ENCODE results near the gene TP63.

The TP63 gene

GRCh38 chr3:189849262-189849661, 218.1 kb downstream of the TP63 start:
- no peaks in the 10 kb centered on the region for H3K9me3 Mint-ChIP-seq
- DNase-seq (ENCODE audit: low spot score in 2 of 2) (no peak), ATAC-seq (replicated peaks; ENCODE audit: extremely low read depth, poor library complexity, severe bottlenecking) (no peak)
- no peaks in the 10 kb centered on the region for H3K4me1 Mint-ChIP-seq
- no peak overlapping the region for H3K27ac Mint-ChIP-seq (ENCODE audit: low read depth)
- no peak overlapping the region for H3K4me3 Mint-ChIP-seq
- no peaks in the 10 kb centered on the region for H3K36me3 Mint-ChIP-seq (ENCODE audit: insufficient read depth)
- H3K27me3 Mint-ChIP-seq = no peaks in the 10 kb centered on the region

GRCh38 chr3:189851682-189852081, 220.5 kb downstream of the TP63 start:
- Mint-ChIP-seq H3K4me3 (no peak overlapping the region), H3K27me3 (no peaks in the 10 kb centered on the region), H3K36me3 (ENCODE audit: insufficient read depth) (no peaks in the 10 kb centered on the region)

DNA sequence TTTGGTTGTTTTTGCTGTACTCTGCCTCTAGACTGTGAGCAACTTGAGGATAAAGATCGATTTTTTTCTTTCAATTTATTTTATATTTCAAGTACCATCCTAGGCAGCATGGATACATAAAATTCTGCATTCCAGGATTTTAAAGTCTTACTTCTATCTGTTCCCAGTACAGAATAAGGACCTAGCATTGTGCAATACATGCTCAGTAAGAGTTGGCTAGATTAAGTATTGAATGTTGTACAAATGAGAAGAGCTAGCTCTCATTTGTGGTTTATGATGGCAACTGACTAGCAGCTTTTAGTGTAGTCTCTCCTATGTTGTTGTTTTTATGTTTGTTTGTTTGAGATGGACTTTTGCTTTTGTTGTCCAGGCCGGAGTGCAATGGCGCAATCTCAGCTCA, 222.7 kb downstream of the TP63 start:
- DNase-seq (ENCODE audit: low spot score in 2 of 2) = no peak
- no peak for ATAC-seq (replicated peaks; ENCODE audit: extremely low read depth, poor library complexity, severe bottlenecking)
- H3K4me1 Mint-ChIP-seq = no peaks in the 10 kb centered on the region
- no peak overlapping the region for H3K27ac Mint-ChIP-seq (ENCODE audit: low read depth)
- no peaks in the 10 kb centered on the region for H3K9me3 Mint-ChIP-seq
- no peaks in the 10 kb centered on the region for H3K27me3 Mint-ChIP-seq
- H3K4me3 Mint-ChIP-seq = no peak overlapping the region
- no peaks in the 10 kb centered on the region for H3K36me3 Mint-ChIP-seq (ENCODE audit: insufficient read depth)

More at GRCh38 chr3:189851682-189852081, 220.5 kb downstream of the TP63 start:
- no peak for DNase-seq (ENCODE audit: low spot score in 2 of 2)
- no peak for ATAC-seq (replicated peaks; ENCODE audit: extremely low read depth, poor library complexity, severe bottlenecking)
- no peaks in the 10 kb centered on the region for H3K4me1 Mint-ChIP-seq
- no peaks in the 10 kb centered on the region for H3K9me3 Mint-ChIP-seq
- no peak overlapping the region for H3K27ac Mint-ChIP-seq (ENCODE audit: low read depth)

DNA sequence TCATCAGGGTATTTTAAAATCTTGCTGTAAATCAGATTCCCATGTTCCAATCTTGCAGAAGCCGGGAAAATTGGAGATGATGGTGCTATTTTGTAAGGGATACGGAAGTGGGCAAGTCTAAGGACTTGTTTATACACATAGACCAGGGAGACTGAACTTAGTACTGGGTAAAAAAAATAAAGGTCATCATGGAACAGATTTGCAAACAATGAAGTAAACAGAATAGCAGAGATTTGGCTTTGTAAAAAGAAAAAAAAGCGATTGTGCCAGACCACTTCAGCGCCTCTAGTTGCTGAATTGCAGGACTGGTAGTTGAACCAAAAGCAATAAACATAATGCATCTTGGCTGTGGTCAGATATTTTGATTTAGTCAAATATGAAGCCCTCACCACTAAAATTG, 229.1 kb downstream of the TP63 start:
- DNase-seq (ENCODE audit: low spot score in 2 of 2) = no peak
- ATAC-seq (replicated peaks; ENCODE audit: extremely low read depth, poor library complexity, severe bottlenecking) = no peak
- no peaks in the 10 kb centered on the region for H3K36me3 Mint-ChIP-seq (ENCODE audit: insufficient read depth)
- H3K9me3 Mint-ChIP-seq = no peaks in the 10 kb centered on the region
- no peak overlapping the region for H3K4me3 Mint-ChIP-seq
- H3K27ac Mint-ChIP-seq (ENCODE audit: low read depth) = no peak overlapping the region
- no peaks in the 10 kb centered on the region for H3K4me1 Mint-ChIP-seq
- no peaks in the 10 kb centered on the region for H3K27me3 Mint-ChIP-seq

DNA sequence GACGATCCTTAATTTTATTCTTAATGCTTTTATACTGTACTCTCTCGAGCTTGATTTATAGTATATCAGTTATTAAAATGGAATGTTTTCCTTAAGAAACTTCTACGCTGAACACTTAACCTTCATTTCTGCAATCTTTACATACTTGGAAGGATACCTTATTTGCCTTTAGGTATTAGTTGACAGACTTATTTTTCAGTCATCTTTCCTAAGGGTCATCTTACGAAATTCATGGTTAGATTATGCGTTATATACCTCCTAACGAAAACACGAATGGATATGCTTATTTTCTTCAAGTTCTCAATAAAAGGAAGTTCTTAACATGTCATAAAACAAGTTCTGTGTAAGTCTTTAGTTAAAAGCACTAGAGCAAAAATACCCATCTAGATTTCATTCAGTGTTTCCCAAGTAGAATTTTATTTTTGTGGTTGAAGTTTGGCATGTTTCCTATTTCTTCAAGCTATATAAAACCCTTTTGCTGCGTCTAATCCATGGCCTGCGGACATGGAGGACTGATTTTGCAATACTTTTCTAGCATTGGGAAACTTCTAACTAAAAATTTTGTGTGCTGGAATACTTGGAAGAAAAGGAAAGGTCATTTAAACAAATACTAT, 231.3 kb downstream of the TP63 start:
- H3K27ac Mint-ChIP-seq (ENCODE audit: low read depth) = no peak overlapping the region
- no peak for DNase-seq (ENCODE audit: low spot score in 2 of 2)
- H3K4me1 Mint-ChIP-seq = no peaks in the 10 kb centered on the region
- no peaks in the 10 kb centered on the region for H3K27me3 Mint-ChIP-seq
- H3K9me3 Mint-ChIP-seq = no peaks in the 10 kb centered on the region
- no peak overlapping the region for H3K4me3 Mint-ChIP-seq
- H3K36me3 Mint-ChIP-seq (ENCODE audit: insufficient read depth) = no peaks in the 10 kb centered on the region
- ATAC-seq (replicated peaks; ENCODE audit: extremely low read depth, poor library complexity, severe bottlenecking) = no peak

DNA sequence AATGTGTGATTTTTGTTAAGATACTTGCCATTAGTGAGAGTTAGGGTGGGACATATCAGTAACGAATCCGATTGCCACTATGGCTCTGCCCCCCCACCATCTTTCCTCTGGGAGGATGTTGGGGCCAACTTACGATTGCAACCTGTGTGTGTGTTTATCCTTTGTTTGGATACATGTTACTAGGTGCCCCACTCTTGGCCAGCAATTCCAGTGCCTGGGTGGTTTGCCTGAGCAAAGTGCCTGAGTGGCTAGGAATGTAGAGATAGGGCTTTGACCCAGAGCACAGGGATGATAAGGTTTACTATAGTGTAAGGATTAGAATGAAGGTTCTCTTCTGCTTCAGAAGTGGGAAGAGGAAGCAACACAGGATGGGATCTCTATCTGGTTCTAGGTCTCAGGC, 231.8 kb downstream of the TP63 start:
- Mint-ChIP-seq H3K4me1 (no peaks in the 10 kb centered on the region), H3K36me3 (ENCODE audit: insufficient read depth) (no peaks in the 10 kb centered on the region), H3K4me3 (no peak overlapping the region), H3K9me3 (no peaks in the 10 kb centered on the region), H3K27ac (ENCODE audit: low read depth) (no peak overlapping the region), H3K27me3 (no peaks in the 10 kb centered on the region)
- ATAC-seq (replicated peaks; ENCODE audit: extremely low read depth, poor library complexity, severe bottlenecking) (no peak), DNase-seq (ENCODE audit: low spot score in 2 of 2) (no peak)

- no peaks in the 10 kb centered on the region for H3K9me3 Mint-ChIP-seq
- ATAC-seq (replicated peaks; ENCODE audit: extremely low read depth, poor library complexity, severe bottlenecking) = no peak
- H3K27me3 Mint-ChIP-seq = no peaks in the 10 kb centered on the region
- H3K4me1 Mint-ChIP-seq = no peaks in the 10 kb centered on the region
- no peak overlapping the region for H3K4me3 Mint-ChIP-seq
- DNase-seq (ENCODE audit: low spot score in 2 of 2) = no peak
- H3K36me3 Mint-ChIP-seq (ENCODE audit: insufficient read depth) = no peaks in the 10 kb centered on the region
- no peak overlapping the region for H3K27ac Mint-ChIP-seq (ENCODE audit: low read depth)
These were observed 236.9 kb downstream of the TP63 start for GRCh38 chr3:189868061-189868460.

GRCh38 chr3:189869165-189869564, 238.0 kb downstream of the TP63 start:
- H3K9me3 Mint-ChIP-seq = no peaks in the 10 kb centered on the region
- no peaks in the 10 kb centered on the region for H3K4me1 Mint-ChIP-seq
- no peaks in the 10 kb centered on the region for H3K36me3 Mint-ChIP-seq (ENCODE audit: insufficient read depth)
- no peak overlapping the region for H3K27ac Mint-ChIP-seq (ENCODE audit: low read depth)
- H3K4me3 Mint-ChIP-seq = no peak overlapping the region
- DNase-seq (ENCODE audit: low spot score in 2 of 2) (no peak), ATAC-seq (replicated peaks; ENCODE audit: extremely low read depth, poor library complexity, severe bottlenecking) (no peak)
- no peaks in the 10 kb centered on the region for H3K27me3 Mint-ChIP-seq

- Mint-ChIP-seq H3K27me3 (no peaks in the 10 kb centered on the region), H3K9me3 (no peaks in the 10 kb centered on the region), H3K4me3 (no peak overlapping the region), H3K4me1 (no peaks in the 10 kb centered on the region), H3K36me3 (ENCODE audit: insufficient read depth) (no peaks in the 10 kb centered on the region), H3K27ac (ENCODE audit: low read depth) (no peak overlapping the region)
- no peak for ATAC-seq (replicated peaks; ENCODE audit: extremely low read depth, poor library complexity, severe bottlenecking)
- DNase-seq (ENCODE audit: low spot score in 2 of 2) = no peak
These were observed 240.2 kb downstream of the TP63 start for GRCh38 chr3:189871418-189871817.

DNA sequence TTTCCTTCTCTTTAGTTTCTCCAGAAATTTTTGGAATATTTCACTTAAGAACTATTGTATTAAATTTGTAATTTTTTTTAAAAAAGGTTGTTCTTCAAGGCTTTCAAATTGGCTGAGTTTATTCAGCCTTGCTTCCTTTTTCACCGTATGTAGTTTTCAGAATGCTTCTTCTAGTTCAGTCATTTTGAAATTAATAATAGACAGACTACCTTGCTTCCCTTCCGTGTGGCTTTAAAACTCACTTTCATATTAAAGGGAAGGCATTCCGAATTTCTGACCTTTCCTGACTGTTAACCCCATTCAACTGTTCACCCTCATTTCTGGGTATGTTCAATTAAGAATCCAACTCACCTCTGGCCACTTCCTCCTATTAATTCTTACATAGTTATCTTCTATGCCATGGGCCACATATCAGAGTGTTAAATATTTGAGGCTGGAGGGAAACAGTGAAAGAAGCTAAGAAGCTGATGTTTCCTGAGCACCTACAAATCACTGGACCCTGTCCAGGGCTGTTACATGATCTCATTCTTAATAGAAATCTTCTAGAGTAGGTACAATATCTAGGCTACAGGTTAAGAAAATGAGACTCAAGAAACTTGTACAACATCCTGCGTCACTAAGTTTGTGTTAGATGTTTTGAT, 252.0 kb downstream of the TP63 start:
- no peaks in the 10 kb centered on the region for H3K9me3 Mint-ChIP-seq
- no peak overlapping the region for H3K27ac Mint-ChIP-seq (ENCODE audit: low read depth)
- H3K27me3 Mint-ChIP-seq = no peaks in the 10 kb centered on the region
- no peaks in the 10 kb centered on the region for H3K4me1 Mint-ChIP-seq
- no peak overlapping the region for H3K4me3 Mint-ChIP-seq
- DNase-seq (ENCODE audit: low spot score in 2 of 2) (no peak), ATAC-seq (replicated peaks; ENCODE audit: extremely low read depth, poor library complexity, severe bottlenecking) (no peak)
- peaks cover 1% of the 10 kb centered on the region for H3K36me3 Mint-ChIP-seq (ENCODE audit: insufficient read depth)

DNA sequence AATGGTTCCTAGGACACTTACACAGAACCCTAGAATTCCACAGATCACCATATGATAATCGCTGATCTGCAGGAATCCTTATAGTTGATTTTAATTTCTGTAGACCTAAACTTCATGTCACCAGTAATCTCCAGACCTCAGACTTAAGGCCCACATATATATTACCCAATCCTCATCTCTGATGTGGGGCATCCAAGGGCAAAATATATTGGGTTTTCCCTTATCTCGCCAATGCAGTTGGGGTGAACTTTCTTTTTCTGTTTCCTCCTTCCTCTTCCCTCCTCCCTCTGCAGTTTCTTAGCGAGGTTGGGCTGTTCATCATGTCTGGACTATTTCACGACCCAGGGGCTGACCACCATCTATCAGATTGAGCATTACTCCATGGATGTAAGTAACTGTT, 259.3 kb downstream of the TP63 start:
- no peak overlapping the region for H3K4me3 Mint-ChIP-seq
- no peaks in the 10 kb centered on the region for H3K36me3 Mint-ChIP-seq (ENCODE audit: insufficient read depth)
- ATAC-seq (replicated peaks; ENCODE audit: extremely low read depth, poor library complexity, severe bottlenecking) (no peak), DNase-seq (ENCODE audit: low spot score in 2 of 2) (no peak)
- H3K27ac Mint-ChIP-seq (ENCODE audit: low read depth) = no peak overlapping the region
- no peaks in the 10 kb centered on the region for H3K27me3 Mint-ChIP-seq
- no peaks in the 10 kb centered on the region for H3K9me3 Mint-ChIP-seq
- no peaks in the 10 kb centered on the region for H3K4me1 Mint-ChIP-seq

DNA sequence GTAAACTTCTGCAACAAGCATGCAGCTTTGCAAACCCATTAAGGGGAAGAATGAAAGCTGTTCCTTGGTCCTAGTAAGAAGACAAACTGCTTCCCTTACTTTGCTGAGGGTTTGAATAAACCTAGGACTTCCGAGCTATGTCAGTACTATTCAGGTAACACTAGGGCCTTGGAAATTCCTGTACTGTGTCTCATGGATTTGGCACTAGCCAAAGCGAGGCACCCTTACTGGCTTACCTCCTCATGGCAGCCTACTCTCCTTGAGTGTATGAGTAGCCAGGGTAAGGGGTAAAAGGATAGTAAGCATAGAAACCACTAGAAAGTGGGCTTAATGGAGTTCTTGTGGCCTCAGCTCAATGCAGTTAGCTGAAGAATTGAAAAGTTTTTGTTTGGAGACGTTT, 265.3 kb downstream of the TP63 start:
- Mint-ChIP-seq H3K4me1 (no peaks in the 10 kb centered on the region), H3K4me3 (no peak overlapping the region), H3K9me3 (no peaks in the 10 kb centered on the region), H3K27me3 (no peaks in the 10 kb centered on the region), H3K36me3 (ENCODE audit: insufficient read depth) (no peaks in the 10 kb centered on the region), H3K27ac (ENCODE audit: low read depth) (no peak overlapping the region)
- DNase-seq (ENCODE audit: low spot score in 2 of 2) (no peak), ATAC-seq (replicated peaks; ENCODE audit: extremely low read depth, poor library complexity, severe bottlenecking) (no peak)

GRCh38 chr3:189897406-189897805, 266.2 kb downstream of the TP63 start:
- DNase-seq (ENCODE audit: low spot score in 2 of 2) (no peak), ATAC-seq (replicated peaks; ENCODE audit: extremely low read depth, poor library complexity, severe bottlenecking) (no peak)
- no peak overlapping the region for H3K4me3 Mint-ChIP-seq
- H3K9me3 Mint-ChIP-seq = no peaks in the 10 kb centered on the region
- no peaks in the 10 kb centered on the region for H3K4me1 Mint-ChIP-seq
- no peaks in the 10 kb centered on the region for H3K27me3 Mint-ChIP-seq
- H3K36me3 Mint-ChIP-seq (ENCODE audit: insufficient read depth) = no peaks in the 10 kb centered on the region
- no peak overlapping the region for H3K27ac Mint-ChIP-seq (ENCODE audit: low read depth)

All from central memory CD8-positive, alpha-beta T cell (primary cell).